Measurements from ENCODE around the gene TMPRSS11B.
"Not testable (repeated sequence)": the region's sequence is repeated elsewhere in the genome, so short reads cannot be mapped to it uniquely, and the experiment has no call there.

Gene TMPRSS11B

DNA sequence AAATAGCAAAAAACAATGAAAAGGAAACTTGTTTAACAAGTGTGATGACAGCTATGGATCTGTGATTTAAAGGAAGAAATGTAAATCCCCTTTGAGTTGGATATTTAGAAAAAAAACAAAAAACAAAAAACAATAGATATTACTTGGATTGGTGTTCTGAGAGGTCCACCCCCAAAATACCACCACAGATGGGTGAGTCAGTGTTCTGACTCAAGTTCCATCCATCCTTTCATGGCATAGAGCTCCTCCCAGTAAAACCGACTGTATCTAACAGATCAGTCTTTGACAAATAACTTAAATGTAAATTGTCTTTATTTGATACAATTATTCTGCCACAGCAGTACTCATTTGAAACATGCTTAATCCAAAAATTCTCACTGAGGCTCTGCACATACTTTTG lies 27.4 kb downstream of the TMPRSS11B start:
- no peak for DNase-seq (ENCODE audit: low read depth)

GRCh38 chr4:68216501-68216900 lies 29.0 kb downstream of the TMPRSS11B start:
- DNase-seq (ENCODE audit: low read depth), result no peak

DNA sequence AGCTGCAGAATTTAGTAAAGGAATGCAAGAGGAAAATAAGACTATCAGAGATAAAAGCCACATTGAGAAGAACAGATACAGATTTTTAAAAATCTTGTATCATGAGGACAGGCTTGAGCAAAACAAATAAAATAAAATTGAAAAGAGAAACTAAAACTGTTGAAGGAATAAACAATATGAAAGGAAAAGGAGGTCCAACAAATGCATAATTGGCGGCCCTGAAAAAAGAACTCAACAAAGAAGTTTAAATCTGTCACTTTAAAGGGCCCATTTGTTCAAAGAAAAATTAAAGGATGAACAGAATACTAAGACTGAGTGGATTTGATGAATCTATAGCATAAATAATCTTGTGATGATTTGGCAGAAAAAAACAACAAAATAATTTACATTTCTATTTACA lies 36.5 kb downstream of the TMPRSS11B start:
- DNase-seq (ENCODE audit: low read depth), result no peak

GRCh38 chr4:68194305-68194704 lies 51.2 kb downstream of the TMPRSS11B start:
- DNase-seq (ENCODE audit: low read depth), result not testable (repeated sequence)

GRCh38 chr4:68193194-68193593 lies 52.3 kb downstream of the TMPRSS11B start:
- no peak for DNase-seq (ENCODE audit: low read depth)

GRCh38 chr4:68187145-68187544 lies 58.3 kb downstream of the TMPRSS11B start:
- DNase-seq (ENCODE audit: low read depth), result no peak

- no peak for DNase-seq (ENCODE audit: low read depth)
These were observed 60.6 kb downstream of the TMPRSS11B start for GRCh38 chr4:68184923-68185322.

GRCh38 chr4:68183417-68183816 lies 62.1 kb downstream of the TMPRSS11B start:
- no peak for DNase-seq (ENCODE audit: low read depth)

DNA sequence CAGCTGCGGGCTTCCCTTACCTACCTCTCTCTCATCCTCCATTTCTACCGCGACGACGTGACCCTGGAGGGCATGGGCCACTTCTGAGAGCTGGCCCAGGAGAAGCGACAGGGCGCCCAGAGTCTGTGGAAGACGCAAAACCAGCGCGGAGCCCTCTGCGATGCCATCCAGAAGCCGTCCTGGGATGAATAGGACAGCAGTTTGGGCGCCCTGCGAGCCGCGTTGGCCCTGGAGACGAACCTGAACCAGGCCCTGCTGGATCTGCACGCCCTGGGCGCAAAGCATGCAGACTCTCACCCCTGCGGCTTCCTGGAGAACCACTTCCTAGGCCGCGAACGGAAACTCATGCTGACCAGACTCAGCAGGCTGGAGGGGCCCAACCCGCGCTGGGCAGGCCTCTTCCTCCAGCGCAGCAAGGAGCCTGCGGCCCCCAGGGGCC lies 63.1 kb downstream of the TMPRSS11B start:
- no peak for DNase-seq (ENCODE audit: low read depth)

- no peak for DNase-seq (ENCODE audit: low read depth)
These were observed 64.5 kb downstream of the TMPRSS11B start for GRCh38 chr4:68180849-68181526.

- no peak for DNase-seq (ENCODE audit: low read depth)
These were observed 68.6 kb downstream of the TMPRSS11B start for GRCh38 chr4:68176904-68177303.
